K562 (cell line): Measurements from ENCODE around the gene ABHD16B. TPM values are rescaled to one million over a fixed set of nuclear protein-coding genes. Genes with fewer than 3 reads are reported as not detected.

Source experiments
- ATAC-seq: fragments of 200-7000 bp; cut with Tn5 transposase; 3 replicates; pipeline ENCODE4 v1.9.1; 2020; ENCODE audit warnings: moderate library complexity
- BruUV-seq: library from RNA; stranded (reverse); fragments of 400-500 nt; replicated peaks from 2 replicates; lab custom pipeline; 2021; lab: Mats Ljungman, UMichigan
- CTCF ChIA-PET: fragments of 300-600 bp; formaldehyde crosslinking; extraction: SDS; loops from one replicate; lab custom pipeline; 2021; ENCODE audit warnings: low intra/inter-chr PET ratio; lab: Yijun Ruan, JAX
- POLR2A ChIA-PET: fragments of 300-600, 350-650 bp; sonication (Branson Sonifier 250); formaldehyde crosslinking; extraction: SDS; loops from one replicate; lab custom pipeline; 2021; ENCODE audit warnings: antibody characterized with exemption, inconsistent platforms; lab: Yijun Ruan, JAX
- DNase-seq, 4 experiments: peaks; one replicate each; pipeline versions ENCODE4 v3.0.0 to v3.0.0-alpha.2; 2011 to 2018; ENCODE audit warnings: low spot score in 3 of 4, mixed read lengths in 3 of 4; ENCODE audit errors: extremely low read depth in 1 of 4
- FAIRE-seq: peaks from 2 replicates; lab custom pipeline; 2011; peaks lifted over from hg19 to GRCh38; lab: Jason Lieb, UNC
- H2AFZ ChIP-seq: 2 replicates; pipeline ENCODE4 v1.6.0; 2011; ENCODE audit warnings: low read depth, low read length, control low read depth, inconsistent platforms
- H3K27ac ChIP-seq: fragments of 200-600 bp; 3 replicates; pipeline ENCODE4 v1.8.0; 2011; ENCODE audit warnings: low read depth, mild to moderate bottlenecking, control low read depth, inconsistent platforms, low read length, moderate library complexity, mixed read lengths; ENCODE audit errors: extremely low read depth
- H3K27me3 ChIP-seq, 2 experiments: fragments of 300-600 bp in 1 of 2; 2 replicates in 1 of 2; 3 replicates in 1 of 2; pipeline versions ENCODE4 v1.6.0 to v1.8.0; 2011; ENCODE audit warnings: inconsistent platforms in 2 of 2, low read length in 2 of 2, mild to moderate bottlenecking in 1 of 2, mixed read lengths in 1 of 2, moderate library complexity in 1 of 2; ENCODE audit not compliant: control insufficient read depth in 2 of 2, insufficient read depth in 2 of 2
- H3K36me3 ChIP-seq: fragments of 300-600 bp; 3 replicates; pipeline ENCODE4 v1.8.0; 2011; ENCODE audit warnings: mild to moderate bottlenecking, low read length, inconsistent platforms; ENCODE audit not compliant: control insufficient read depth, insufficient read depth
- H3K4me1 ChIP-seq, 2 experiments: fragments of 200-600 bp in 1 of 2; replicated peaks in 1 of 2; 2 replicates in 1 of 2; 3 replicates in 1 of 2; pipeline versions ENCODE4 v1.5.1 to v1.8.0; 2011; ENCODE audit warnings: inconsistent platforms in 2 of 2, low read length in 2 of 2, mild to moderate bottlenecking in 1 of 2, mixed read lengths in 1 of 2, moderate library complexity in 1 of 2; ENCODE audit not compliant: control insufficient read depth in 2 of 2, insufficient read depth in 2 of 2
- H3K4me2 ChIP-seq: 2 replicates; pipeline ENCODE4 v1.6.1; 2011; ENCODE audit warnings: low read length, control low read depth, inconsistent platforms, mixed read lengths; ENCODE audit not compliant: insufficient read depth
- H3K4me3 ChIP-seq: fragments of 200-600 bp; sonication (generic), shearing (Covaris generic); 2 replicates; pipeline ENCODE4 v1.5.1; 2016; ENCODE audit warnings: control low read depth, inconsistent platforms
- H3K79me2 ChIP-seq: fragments of 200-600 bp; 3 replicates; pipeline ENCODE4 v1.8.0; 2011; ENCODE audit warnings: low read length, inconsistent platforms; ENCODE audit not compliant: control insufficient read depth, insufficient read depth
- H3K9ac ChIP-seq, 2 experiments: 2 replicates each; pipeline versions ENCODE4 v1.6.0 to v1.6.1; 2011; ENCODE audit warnings: low read depth in 2 of 2, low read length in 2 of 2, control low read depth in 1 of 2, inconsistent platforms in 1 of 2, mild to moderate bottlenecking in 1 of 2, mixed read lengths in 1 of 2; ENCODE audit not compliant: insufficient read depth in 1 of 2
- H3K9me1 ChIP-seq: one replicate; pipeline ENCODE4 v1.6.0; 2011; ENCODE audit warnings: inconsistent platforms, mild to moderate bottlenecking, low read length, moderate library complexity; ENCODE audit not compliant: control insufficient read depth, insufficient read depth
- H3K9me3 ChIP-seq: replicated peaks from 2 replicates; pipeline ENCODE4 v1.5.1; 2011; ENCODE audit warnings: low read depth, low read length, inconsistent platforms; ENCODE audit not compliant: control insufficient read depth, insufficient read depth
- H4K20me1 ChIP-seq: replicated peaks from 2 replicates; pipeline ENCODE4 v1.6.1; 2011; ENCODE audit warnings: low read length, inconsistent platforms, mixed read lengths; ENCODE audit not compliant: control insufficient read depth, insufficient read depth
- NCOA6 ChIP-seq: fragments of 450-650 bp; IDR thresholded peaks from 2 replicates; pipeline ENCODE4 v1.6.1; 2017; ENCODE audit warnings: mild to moderate bottlenecking
- POLR2G ChIP-seq: fragments of 200-400 bp; formaldehyde crosslinking; IDR thresholded peaks from 2 replicates; pipeline ENCODE4 v1.6.1; 2017; ENCODE audit warnings: low read depth, mild to moderate bottlenecking, antibody characterized with exemption, low read length, moderate library complexity
- TCF7 ChIP-seq: sonication (generic); IDR thresholded peaks from 2 replicates; pipeline ENCODE4 v1.6.1; 2016; ENCODE audit warnings: antibody characterized with exemption, borderline replicate concordance
- VEZF1 ChIP-seq: fragments of 200-800 bp; sonication (Bioruptor generic); IDR thresholded peaks from 2 replicates; pipeline ENCODE4 v1.6.1; 2017; ENCODE audit warnings: missing genetic modification characterization, missing compliant biosample characterization
- ZBTB7A ChIP-seq: IDR thresholded peaks from 2 replicates; pipeline ENCODE4 v1.6.1; 2011; ENCODE audit warnings: low read depth, mild to moderate bottlenecking, low read length, moderate library complexity, borderline replicate concordance; ENCODE audit not compliant: control insufficient read depth
- WGBS: fragments of 100-300 bp; shearing (Covaris generic); methylation state at CpG from one replicate; pipeline ENCODE4 v1.1.6; 2016; ENCODE audit warnings: low coverage, mixed read lengths; ENCODE audit not compliant: insufficient coverage; ENCODE audit errors: missing lambda C conversion rate; 5-methylcytosine and 5-hydroxymethylcytosine counted together
- in situ Hi-C: fragments of 300-500 bp; cut with MboI; formaldehyde crosslinking; loops from 4 replicates; pipeline ENCODE4 v1.15.0; 2018; ENCODE audit warnings: inconsistent platforms, mixed read lengths
- intact Hi-C: fragments of 100-400 bp; cut with micrococcal nuclease; formaldehyde crosslinking; loops from 2 replicates; pipeline ENCODE4 v1.14.2; 2022
- polyA plus RNA-seq, 8 experiments: library from polyadenylated mRNA; depleted of rRNA in 4 of 8; stranded (reverse) in 5 of 8; unstranded in 3 of 8; fragments of >200 nt; fragmentation: Nextera tagmentation in 2 of 8; fragmentation: Illumina TruSeq in 1 of 8; extraction: Ambion mirVana in 2 of 8; extraction: Trizol in 1 of 8; gene quantifications; 2 replicates each; pipeline versions ENCODE4 v1.2.1 to v1.2.3, GENCODE V29; 2011 to 2014; ENCODE audit warnings: inconsistent platforms in 1 of 8, missing spikeins in 1 of 8
- total RNA-seq, 7 experiments: library from RNA; depleted of rRNA in 6 of 7; stranded (reverse); fragments of >200 nt in 6 of 7; fragmentation: Illumina TruSeq in 2 of 7; extraction: Trizol in 2 of 7; gene quantifications; 2 replicates each; pipeline versions ENCODE4 v1.2.1 to v1.2.3, GENCODE V29; 2011 to 2021; ENCODE audit warnings: low replicate concordance in 1 of 7

The ABHD16B gene
- total and polyA plus RNA-seq, 9 of the 15 experiments (the other 6 are each of a cell fraction or from before 2014, with no cell fraction given): not detected

GRCh38 chr20:63854069-63854765 is 7.1 kb upstream of the ABHD16B start:
- no peak overlapping the region for H3K4me3 ChIP-seq
- POLR2A ChIA-PET: interaction anchor here (2.3 kb wide), 1 partner anchor 10 kb away, joined by 13 read pairs; the partner anchor contains the start of gene TPD52L2
- peaks cover 18 to 59% of the 10 kb centered on the region in 2 experiments for H3K4me1 ChIP-seq
- intact Hi-C loops: no loop called here
- BruUV-seq: no TSS peak
- H3K9me1 ChIP-seq: no peaks in the 10 kb centered on the region
- H3K79me2 ChIP-seq: no peaks in the 10 kb centered on the region
- WGBS: 66% methylated on average over 11 of the region's 17 CpGs
- H3K9ac ChIP-seq: peak overlapping the region in 1 of 2 experiments; percentile 83; a peak in 2 of 4 replicates
- H3K27ac ChIP-seq: no peak overlapping the region
- H2AFZ ChIP-seq: no peak overlapping the region
- DNase-seq (peak in 1 of 4 experiments; percentile 42), ATAC-seq (no peak; the same call in 2 of the 3 replicates), FAIRE-seq (no peak)
- H3K36me3 ChIP-seq: no peaks in the 10 kb centered on the region
- in situ Hi-C loops: no loop called here
- TF ChIP-seq VEZF1: 0 out of 2 replicates have a peak, but pooled peaks have one; percentile 28
- TF ChIP-seq NCOA6: no peak
- TF ChIP-seq POLR2G: peak; percentile 71
- peak; percentile 28; the same call in 1 of the 2 replicates for TF ChIP-seq ZBTB7A
- TF ChIP-seq TCF7: peak; percentile 65; the same call in 1 of the 2 replicates
- H3K27me3 ChIP-seq: no peaks in the 10 kb centered on the region
- H3K4me2 ChIP-seq: no peak overlapping the region
- CTCF ChIA-PET: no interaction called here
- no peaks in the 10 kb centered on the region for H4K20me1 ChIP-seq
- no peaks in the 10 kb centered on the region for H3K9me3 ChIP-seq
